Head of caudate nucleus (tissue), 42 donors: ENCODE measurements around the gene DIS3L2.
"Not testable (repeated sequence)": the region's sequence is repeated elsewhere in the genome, so short reads cannot be mapped to it uniquely, and the experiment has no call there.

Experiments
- DNase-seq, 42 donors: peaks; one replicate each; pipeline versions ENCODE4 v3.0.0 to v3.0.0-alpha.2; 2020 to 2021; ENCODE audit warnings: mixed read lengths in 7 of 42
- intact Hi-C: fragments of 100-400 bp; cut with DNase I; formaldehyde crosslinking; loops from one replicate; pipeline ENCODE4 v1.15.0; 2022

The DIS3L2 gene

DNA sequence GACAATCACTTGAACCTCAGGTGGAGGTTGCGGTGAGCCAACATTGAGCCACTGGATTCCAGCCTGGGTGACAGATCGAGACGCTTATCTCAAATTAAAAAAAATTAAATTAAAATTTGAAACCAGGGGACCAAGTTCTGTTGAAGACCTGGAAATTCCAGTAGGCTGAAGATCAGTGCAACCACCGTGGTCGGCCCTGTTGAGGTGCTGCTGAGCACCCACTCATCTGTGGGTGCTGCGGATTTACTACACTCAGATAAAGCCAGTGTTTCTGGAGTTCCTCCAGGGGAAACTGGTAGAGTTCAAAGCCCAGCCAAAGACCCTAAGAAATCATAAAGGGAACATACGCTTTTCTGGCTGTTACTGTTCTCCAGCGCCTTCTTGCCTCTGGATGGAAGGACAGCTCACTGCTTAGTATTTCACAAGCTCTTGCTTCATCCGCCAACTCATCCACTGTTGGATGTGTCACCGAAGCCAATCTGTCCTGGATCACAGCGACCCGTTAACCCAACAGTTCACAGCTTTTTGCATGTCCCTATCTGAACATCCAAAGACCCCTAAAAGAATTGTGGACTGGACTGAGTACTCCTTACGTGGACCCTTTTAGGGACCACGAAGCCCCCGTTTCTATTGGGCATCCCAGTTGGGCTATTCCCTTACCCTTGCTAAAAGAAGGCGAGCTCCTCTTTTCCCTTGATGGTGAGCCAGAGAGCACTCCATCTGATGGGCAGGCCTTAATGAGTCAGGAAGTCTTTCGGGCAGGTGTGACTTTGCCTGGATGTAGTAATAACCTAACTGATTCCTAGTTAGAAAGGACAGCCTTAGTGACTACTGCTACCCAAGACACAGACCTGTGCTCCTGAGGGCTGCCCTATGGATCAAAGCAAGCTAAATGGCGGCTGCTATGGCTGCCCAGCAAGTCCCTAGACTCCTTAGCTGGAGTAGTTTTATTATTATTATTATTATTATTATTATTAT, 411.0 kb downstream of the DIS3L2 start:
- DNase-seq = no peak
- intact Hi-C loops = no loop called here

DNA sequence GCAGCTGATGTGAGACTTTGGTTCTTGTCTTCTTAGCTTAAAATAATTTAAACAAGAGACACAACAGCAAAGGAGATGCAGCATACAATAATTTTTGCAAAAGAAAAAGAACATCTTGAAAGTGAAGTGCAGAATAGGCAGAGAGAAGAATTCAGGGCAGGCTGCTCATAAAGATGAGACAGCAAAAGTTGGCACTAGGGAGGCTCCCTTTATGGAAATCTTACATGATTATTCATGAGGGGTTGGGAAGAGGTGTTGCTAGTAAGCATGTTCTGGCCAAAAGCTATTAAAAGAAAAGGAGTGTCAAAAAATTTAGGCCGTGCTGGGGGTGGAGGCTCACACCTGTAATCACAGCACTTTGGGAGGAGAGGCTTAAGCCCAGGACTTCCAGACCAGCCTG, 412.8 kb downstream of the DIS3L2 start:
- DNase-seq = no peak
- intact Hi-C loops = no loop called here

DNA sequence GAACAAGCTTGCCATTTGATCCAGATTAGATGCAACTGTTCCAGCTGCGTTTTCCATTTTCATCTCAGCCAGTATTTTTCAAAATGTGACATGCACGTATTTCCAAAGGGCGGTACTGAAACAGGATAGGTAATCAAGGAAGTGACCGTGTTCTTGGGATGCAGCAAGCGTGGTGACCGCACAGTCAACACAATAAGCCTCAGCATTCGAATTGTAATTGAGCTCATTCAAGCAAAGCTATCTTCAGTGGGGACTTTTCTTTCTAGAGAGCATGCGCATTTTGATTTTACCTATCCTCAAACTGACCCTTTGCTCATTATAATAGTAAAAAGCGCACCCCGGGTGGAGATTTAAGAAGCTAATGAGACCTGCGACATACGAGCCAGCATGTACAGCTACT, 413.7 kb downstream of the DIS3L2 start:
- intact Hi-C loops = no loop called here
- no peak for DNase-seq

DNA sequence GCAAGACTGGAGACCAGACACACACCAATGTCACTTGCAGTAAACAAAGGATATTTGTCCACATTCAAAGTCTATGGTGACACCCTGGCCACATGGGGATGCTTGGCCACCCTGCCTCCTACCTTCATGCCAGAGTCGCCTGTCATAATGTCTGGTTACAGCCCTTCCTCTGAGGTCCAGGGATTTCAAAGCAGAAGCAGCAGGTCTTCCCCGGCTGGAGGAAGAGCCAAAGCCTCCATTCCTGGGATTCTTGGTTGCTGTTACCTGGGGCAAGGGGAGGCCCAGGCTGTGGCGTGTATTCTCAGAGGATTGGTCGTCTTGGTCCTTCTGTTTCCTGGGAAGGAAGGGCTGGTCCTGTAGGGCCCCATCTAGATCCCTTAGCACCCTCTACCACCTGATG, 414.7 kb downstream of the DIS3L2 start:
- intact Hi-C loops = no loop called here
- no peak for DNase-seq

DNA sequence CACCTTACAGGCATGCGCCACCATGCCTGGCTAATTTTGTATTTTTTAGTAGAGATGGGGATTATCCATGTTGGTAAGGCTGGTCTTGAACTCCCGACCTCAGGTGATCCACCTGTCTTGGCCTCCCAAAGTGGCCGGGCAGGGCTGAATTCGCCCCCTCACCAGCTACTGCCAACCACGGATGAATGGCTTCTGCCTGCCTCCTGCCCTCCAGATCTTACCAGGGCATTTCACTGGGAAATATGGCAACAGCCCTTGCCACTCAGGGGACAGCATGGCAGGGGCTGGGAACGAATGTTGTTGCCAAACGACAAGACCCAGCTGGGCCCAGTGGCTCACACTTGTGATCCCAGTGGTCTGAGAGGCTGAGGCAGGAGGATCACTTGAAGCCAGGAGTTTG, 415.2 kb downstream of the DIS3L2 start:
- intact Hi-C loops = no loop called here
- no peak for DNase-seq

DNA sequence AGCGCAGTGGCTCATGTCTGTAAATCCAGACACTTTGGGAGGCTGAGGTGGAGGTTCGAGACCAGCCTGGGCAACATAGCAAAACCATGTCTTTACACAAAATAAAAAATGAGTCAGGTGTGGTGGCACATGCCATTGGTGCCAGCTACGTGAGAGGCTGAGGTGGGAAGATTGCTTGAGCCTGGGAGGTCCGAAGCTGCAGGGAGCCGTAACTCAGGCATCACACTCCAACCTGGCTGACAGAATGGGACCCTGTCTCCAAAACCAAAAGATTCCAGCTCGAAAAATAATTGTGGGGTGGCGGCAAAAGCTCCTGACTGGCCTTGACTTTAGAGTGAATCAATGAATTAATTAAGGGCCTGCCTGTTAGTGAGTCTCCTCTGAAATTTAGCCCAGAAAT, 415.8 kb downstream of the DIS3L2 start:
- intact Hi-C loops = no loop called here

DNA sequence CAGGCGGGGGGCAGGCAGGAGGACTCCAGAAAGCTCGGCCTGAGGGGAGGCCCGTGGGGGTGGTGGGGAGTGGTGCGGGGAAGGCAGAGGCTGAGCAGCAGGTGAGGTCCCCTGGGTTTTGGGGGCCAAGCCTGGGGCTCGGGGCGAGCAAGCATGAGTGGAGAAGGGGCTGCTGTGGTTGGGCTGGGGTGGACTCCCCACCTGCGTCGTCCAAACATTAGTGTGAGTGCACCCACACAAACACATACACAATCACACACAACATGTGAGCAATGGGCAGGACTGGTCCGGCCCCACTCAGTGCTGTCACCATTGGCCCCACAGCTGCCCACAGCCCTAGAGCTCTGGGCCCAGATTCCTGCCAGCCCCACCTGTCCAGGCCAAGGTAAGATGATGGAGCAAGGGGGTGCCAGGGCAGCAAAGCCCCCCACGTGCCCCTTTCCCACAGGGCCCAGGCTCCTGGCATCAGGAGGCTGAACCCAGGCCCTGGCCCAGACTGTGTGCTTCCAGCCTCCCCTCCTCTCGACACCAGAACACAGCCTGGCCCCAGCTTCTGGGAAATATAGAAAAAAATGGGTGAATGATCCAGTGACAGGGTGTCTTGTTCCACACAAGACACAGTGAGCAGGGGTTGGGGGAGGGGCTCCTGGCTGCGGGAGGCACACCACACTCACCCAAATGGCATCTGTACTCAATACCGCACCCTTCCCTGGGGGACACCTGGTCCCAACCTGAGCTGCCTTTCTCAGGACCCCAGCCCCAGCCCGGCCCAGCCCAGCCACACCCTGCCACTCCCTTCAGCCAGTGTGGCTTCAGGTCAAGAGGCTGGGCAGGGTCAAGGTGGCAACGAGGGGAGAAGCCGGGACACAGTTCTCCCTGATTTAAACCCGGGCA, 416.6 kb downstream of the DIS3L2 start:
- no peak for DNase-seq

More for the DNA sequence above, 415.8 kb downstream of the DIS3L2 start:
- no peak for DNase-seq

DNA sequence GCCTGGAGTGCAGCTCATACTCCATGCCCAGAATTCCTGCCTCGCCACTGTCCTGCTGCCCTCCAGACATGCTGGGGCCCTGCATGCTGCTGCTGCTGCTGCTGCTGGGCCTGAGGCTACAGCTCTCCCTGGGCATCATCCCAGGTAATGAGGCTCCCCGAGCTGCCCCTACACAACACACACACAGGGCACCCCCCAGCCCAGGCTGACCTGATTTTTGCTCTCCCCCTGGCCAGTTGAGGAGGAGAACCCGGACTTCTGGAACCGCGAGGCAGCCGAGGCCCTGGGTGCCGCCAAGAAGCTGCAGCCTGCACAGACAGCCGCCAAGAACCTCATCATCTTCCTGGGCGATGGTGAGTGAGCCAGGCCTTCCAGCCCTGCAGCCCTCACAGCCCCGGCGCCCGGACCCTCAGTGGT, 417.2 kb downstream of the DIS3L2 start, which contains the start of gene ALPP:
ALPP (plus strand) TSS at position 17 of the 417 bp plus-strand sequence; CDS start at position 69, 52 bp downstream.
- intact Hi-C loops, DNase-seq: not testable (repeated sequence)

More for the DNA sequence above, 416.6 kb downstream of the DIS3L2 start:
- intact Hi-C loops = no loop called here

DNA sequence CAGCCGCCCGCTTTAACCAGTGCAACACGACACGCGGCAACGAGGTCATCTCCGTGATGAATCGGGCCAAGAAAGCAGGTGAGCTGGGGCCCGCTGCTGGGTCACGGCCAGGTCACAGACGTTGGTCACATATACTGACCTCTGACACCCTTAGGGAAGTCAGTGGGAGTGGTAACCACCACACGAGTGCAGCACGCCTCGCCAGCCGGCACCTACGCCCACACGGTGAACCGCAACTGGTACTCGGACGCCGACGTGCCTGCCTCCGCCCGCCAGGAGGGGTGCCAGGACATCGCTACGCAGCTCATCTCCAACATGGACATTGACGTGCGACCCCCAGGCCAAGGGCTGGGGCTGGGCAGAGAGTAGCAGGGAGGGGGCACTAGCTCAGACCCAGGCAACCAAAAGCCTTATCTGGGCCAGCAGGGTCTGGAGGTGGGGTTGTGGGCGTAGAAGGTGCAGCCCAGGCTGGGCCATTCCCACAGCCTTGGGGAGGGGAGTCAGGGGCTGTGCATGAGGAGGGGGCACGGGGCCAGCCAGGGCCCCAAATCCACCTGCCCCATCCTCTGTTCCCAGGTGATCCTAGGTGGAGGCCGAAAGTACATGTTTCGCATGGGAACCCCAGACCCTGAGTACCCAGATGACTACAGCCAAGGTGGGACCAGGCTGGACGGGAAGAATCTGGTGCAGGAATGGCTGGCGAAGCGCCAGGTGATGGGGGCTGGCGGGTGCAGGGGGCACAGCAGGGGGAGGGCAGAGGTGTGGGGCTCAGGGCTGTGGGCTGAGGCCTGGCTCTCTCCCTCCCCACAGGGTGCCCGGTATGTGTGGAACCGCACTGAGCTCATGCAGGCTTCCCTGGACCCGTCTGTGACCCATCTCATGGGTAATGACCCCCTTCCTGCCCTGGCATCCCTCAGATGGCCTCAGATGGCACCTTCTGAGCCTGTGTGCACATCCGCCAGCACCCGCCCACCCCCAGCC, 418.4 kb downstream of the DIS3L2 start:
- peak in 1 of 42 donors; percentile 25 for DNase-seq
- intact Hi-C loops = not testable (repeated sequence)

DNA sequence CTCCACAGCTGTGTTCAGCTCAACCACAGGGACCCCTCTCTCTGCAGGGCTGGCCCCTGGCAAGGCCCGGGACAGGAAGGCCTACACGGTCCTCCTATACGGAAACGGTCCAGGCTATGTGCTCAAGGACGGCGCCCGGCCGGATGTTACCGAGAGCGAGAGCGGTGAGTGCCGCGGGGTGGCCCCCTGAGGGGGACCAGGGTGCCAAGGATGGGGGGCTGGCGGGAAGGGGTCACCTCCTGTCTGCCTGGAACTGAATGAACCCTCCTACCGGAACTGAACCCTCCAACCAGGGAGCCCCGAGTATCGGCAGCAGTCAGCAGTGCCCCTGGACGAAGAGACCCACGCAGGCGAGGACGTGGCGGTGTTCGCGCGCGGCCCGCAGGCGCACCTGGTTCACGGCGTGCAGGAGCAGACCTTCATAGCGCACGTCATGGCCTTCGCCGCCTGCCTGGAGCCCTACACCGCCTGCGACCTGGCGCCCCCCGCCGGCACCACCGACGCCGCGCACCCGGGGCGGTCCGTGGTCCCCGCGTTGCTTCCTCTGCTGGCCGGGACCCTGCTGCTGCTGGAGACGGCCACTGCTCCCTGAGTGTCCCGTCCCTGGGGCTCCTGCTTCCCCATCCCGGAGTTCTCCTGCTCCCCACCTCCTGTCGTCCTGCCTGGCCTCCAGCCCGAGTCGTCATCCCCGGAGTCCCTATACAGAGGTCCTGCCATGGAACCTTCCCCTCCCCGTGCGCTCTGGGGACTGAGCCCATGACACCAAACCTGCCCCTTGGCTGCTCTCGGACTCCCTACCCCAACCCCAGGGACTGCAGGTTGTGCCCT, 419.9 kb downstream of the DIS3L2 start:
- DNase-seq = not testable (repeated sequence)

DNA sequence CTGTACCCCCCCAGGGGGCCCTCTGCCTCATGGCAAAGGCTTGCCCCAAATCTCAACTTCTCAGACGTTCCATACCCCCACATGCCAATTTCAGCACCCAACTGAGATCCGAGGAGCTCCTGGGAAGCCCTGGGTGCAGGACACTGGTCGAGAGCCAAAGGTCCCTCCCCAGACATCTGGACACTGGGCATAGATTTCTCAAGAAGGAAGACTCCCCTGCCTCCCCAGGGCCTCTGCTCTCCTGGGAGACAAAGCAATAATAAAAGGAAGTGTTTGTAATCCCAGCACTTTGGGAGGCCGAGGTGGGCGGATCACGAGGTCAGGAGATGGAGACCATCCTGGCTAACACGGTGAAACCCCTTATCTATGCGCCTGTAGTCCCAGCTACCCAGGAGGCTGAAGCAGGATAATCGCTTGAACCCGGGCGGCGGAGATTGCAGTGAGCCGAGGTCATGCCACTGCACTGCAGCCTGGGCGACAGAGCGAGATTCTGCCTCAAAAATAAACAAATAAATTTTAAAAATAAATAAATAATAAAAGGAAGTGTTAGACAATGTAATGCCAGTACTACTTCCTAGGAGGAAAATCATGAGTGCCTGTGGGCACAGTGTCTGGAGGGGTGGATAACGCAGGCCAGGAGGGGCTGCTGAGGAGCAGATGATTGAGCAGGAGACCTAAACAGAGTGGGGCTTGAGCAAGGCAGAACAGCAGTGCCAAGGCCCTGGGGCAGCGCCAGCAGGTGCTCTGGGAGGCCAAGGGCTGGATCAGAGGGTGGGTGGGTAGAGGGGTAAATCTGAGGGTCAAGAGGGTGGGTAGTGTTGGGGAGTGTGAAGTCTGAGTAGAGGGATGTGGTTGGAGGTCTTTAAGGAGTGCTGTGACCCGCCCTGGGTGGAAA, 421.1 kb downstream of the DIS3L2 start:
- no peak for DNase-seq
- intact Hi-C loops = no loop called here

More for the DNA sequence above, 419.9 kb downstream of the DIS3L2 start:
- intact Hi-C loops = not testable (repeated sequence)

DNA sequence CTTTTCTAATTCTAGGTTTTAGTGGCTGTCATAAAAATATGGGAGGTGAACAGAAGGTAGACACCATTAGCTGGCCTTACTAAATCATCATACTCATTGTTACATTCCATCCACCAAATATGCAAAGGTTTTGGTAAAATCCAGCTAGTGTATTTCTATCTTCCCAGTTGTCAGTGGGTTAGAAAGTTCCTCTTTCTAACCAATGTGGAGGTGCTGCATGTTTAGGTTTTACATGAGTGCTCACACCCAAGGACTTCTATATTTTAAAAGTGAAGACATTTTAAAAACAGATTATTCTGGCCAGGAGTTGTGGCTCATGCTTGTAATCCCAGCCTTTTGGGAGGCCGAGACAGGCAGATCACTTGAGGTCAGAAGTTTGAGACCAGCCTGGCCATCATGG, 423.0 kb downstream of the DIS3L2 start:
- DNase-seq = no peak
- intact Hi-C loops = no loop called here

DNA sequence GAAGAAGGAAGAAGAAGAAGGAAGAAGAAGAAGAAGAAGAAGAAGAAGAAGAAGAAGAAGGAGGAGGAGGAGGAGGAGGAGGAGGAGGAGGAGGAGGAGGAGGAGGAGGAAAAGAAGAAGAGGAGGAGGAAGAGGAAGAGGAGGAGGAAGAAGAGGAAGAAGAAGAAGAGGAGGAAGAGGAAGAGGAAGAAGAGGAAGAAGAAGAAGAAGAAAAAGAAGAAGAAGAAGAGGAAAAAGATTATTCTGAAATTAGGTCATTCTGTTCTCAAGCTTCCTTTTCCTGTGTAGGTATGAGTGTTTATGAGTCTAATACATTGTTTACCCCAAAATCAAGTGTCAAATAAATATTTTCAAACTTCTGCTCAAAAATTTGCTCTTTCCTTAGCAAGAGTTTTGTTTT, 423.5 kb downstream of the DIS3L2 start:
- DNase-seq, intact Hi-C loops: not testable (repeated sequence)

DNA sequence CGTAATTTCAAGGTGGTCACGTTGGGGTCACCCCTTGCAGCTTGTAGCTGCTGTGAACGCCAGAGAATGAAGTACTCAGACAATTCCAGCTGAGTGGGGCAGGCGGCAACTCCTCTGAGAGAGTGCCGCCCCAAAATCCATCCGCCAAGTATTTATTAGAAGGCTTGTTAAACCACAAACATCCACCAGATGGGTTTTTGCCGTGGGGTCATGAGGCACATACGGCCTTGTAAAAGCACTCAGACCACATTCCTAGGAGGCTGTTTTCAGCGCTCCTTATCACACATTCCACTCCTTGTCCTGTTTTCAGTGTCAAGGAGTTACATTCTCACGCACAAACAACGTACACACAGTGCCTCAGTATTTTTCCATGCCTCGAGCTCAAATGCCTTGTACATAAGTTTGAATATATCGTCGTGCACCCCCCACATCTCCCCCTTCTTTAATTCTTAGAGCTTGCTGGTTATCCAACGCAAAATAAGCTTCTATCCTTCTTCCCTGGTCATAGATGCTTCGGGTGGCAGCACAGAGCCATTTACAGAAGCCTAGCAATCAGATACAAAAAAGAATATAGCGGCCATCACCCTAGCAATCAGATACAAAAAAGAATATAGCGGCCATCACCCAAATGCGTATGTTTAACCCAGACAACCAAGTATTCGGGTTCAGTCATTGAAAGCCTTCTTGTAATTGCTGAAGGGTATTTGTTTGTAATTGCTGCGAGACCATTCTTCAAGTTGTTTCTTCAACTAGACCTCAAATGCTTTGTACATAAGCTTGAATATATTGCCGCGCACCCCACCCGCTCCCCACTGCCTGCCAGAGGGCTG, 424.4 kb downstream of the DIS3L2 start:
- intact Hi-C loops = no loop called here
- no peak for DNase-seq

DNA sequence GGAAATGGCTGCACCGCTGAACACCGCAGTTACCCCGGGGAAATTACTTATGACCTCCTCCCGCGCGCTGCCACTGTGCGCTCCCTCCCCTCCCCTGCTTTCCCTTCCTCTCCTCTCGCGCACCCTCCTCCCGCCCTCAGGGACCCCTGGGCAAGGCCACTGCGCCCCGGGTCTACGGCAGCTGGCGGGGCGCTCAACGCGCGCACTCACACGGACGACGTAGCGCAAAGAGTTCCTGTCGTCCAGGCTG, 424.9 kb downstream of the DIS3L2 start:
- DNase-seq = no peak
- intact Hi-C loops = no loop called here
